ENCODE measurements around the gene TPRN. TPM values are rescaled to one million over a fixed set of nuclear protein-coding genes. Genes with fewer than 3 reads are reported as not detected.

The TPRN gene
- total and polyA plus RNA-seq, 9 of the 15 experiments (the other 6 are each of a cell fraction or from before 2014, with no cell fraction given), result 0.31 to 31.9 (median 4.4) TPM

- TF ChIP-seq FOXK1 (CRISPR knock-in tag; IDR thresholded peaks at IDR 0.05; ENCODE audit: borderline replicate concordance) (peak; percentile 41; the same call in 1 of the 2 replicates), XRCC3 (IDR thresholded peaks at IDR 0.05) (no peak), NCOA1 (IDR thresholded peaks at IDR 0.05; ENCODE audit: low read depth) (no peak), SMC3 (conservative IDR thresholded peaks at IDR 0.05; ENCODE audit: insufficient read depth, low read depth, low read length) (peak; percentile 22; the same call in 1 of the 2 replicates), HBP1 (CRISPR knock-in tag; IDR thresholded peaks at IDR 0.05) (peak; percentile 84; the same call in 1 of the 2 replicates), ZNF79 (CRISPR knock-in tag; IDR thresholded peaks at IDR 0.05; ENCODE audit: low read depth) (no peak), RUNX1 (IDR thresholded peaks at IDR 0.05; ENCODE audit: low read depth) (no peak), GABPB1 (CRISPR knock-in tag; IDR thresholded peaks at IDR 0.05) (peak; percentile 44), SRSF3 (IDR thresholded peaks at IDR 0.05; ENCODE audit: insufficient read depth, low read length) (peak; percentile 96; the same call in 1 of the 2 replicates), SMAD4 (CRISPR knock-in tag; conservative IDR thresholded peaks at IDR 0.05) (peak; percentile 56), CHD1 (IDR thresholded peaks at IDR 0.05; ENCODE audit: low read length) (peak; percentile 89), ELK1 (CRISPR knock-in tag; IDR thresholded peaks at IDR 0.05) (no peak), E2F8 (IDR thresholded peaks at IDR 0.05; ENCODE audit: low read depth, partially characterized antibody) (no peak), E2F6 (IDR thresholded peaks at IDR 0.05; ENCODE audit: borderline replicate concordance in 1 of 2, extremely low read depth in 1 of 2, insufficient read depth in 1 of 2, insufficient read length in 1 of 2, low read depth in 1 of 2, low read length in 1 of 2, poor library complexity in 1 of 2, severe bottlenecking in 1 of 2) (peak in 1 of 2 experiments; percentile 65), SETDB1 (IDR thresholded peaks at IDR 0.05; ENCODE audit: low read length) (no peak), MXI1 (IDR thresholded peaks at IDR 0.05; ENCODE audit: low read depth, low read length) (0 out of 2 replicates have a peak, but pooled peaks have one; percentile 57), GTF2B (IDR thresholded peaks at IDR 0.05; ENCODE audit: extremely low read depth, insufficient read length) (peak; percentile 93), ZKSCAN1 (IDR thresholded peaks at IDR 0.05; ENCODE audit: low read depth, low read length) (peak; percentile 30), SIN3A (IDR thresholded peaks at IDR 0.05; ENCODE audit: borderline replicate concordance in 2 of 2, control insufficient read depth in 1 of 2, low read depth in 2 of 2, low read length in 2 of 2) (peak in 1 of 2 experiments; percentile 70; a peak in 1 of 4 replicates), GTF2A2 (tag; IDR thresholded peaks at IDR 0.05) (peak; percentile 96)
These were observed 40.4 kb upstream of the TPRN start, which contains the start of gene TUBB4B (continued) for GRCh38 chr9:137240841-137241489.
